Breast epithelium (tissue), 4 donors: ENCODE results near the gene CD99. TPM values are rescaled to one million over a fixed set of nuclear protein-coding genes. Genes with fewer than 3 reads are reported as not detected.
A peak's percentile ranks its signal among the peaks of the same experiment; 100 is the strongest.

Experiments used
- DNase-seq, 2 donors: peaks; one replicate each; pipeline ENCODE4 v3.0.0-alpha.2; 2019; ENCODE audit warnings: low spot score in 2 of 2
- H3K27ac ChIP-seq, 2 donors: fragments of 200-600 bp; sonication (generic) in 1 of 2; one replicate each; pipeline ENCODE4 v1.5.1; 2016 to 2019; ENCODE audit warnings: mild to moderate bottlenecking in 1 of 2
- H3K27me3 ChIP-seq, 2 donors: fragments of 200-600 bp; sonication (generic) in 1 of 2; one replicate each; pipeline versions ENCODE4 v1.5.1 to v1.6.0; 2017 to 2019; ENCODE audit warnings: control low read depth in 1 of 2, mild to moderate bottlenecking in 1 of 2
- H3K36me3 ChIP-seq: fragments of 200-600 bp; one replicate; pipeline ENCODE4 v1.5.1; 2019
- H3K4me1 ChIP-seq, 2 donors: fragments of 200-600 bp; sonication (generic); one replicate each; pipeline ENCODE4 v1.5.1; 2016 to 2019; ENCODE audit warnings: control low read depth in 1 of 2
- H3K4me3 ChIP-seq, 3 donors: fragments of 200-600 bp; sonication (generic); 1 replicate in 2 of 3; 2 replicates in 1 of 3; pipeline ENCODE4 v1.5.1; 2016 to 2019; ENCODE audit warnings: mild to moderate bottlenecking in 3 of 3, moderate library complexity in 2 of 3
- H3K9me3 ChIP-seq, 2 donors: fragments of 200-600 bp; sonication (generic) in 1 of 2; one replicate each; pipeline ENCODE4 v1.5.1; 2016 to 2019; ENCODE audit warnings: control low read depth in 1 of 2
- POLR2A ChIP-seq: fragments of 450-650 bp; IDR thresholded peaks from one replicate; pipeline ENCODE4 v1.6.1; 2016; ENCODE audit warnings: antibody characterized with exemption, mild to moderate bottlenecking, moderate library complexity
- POLR2AphosphoS5 ChIP-seq, 3 donors: sonication (generic); formaldehyde crosslinking; IDR thresholded peaks; one replicate each; pipeline ENCODE4 v1.6.1; 2017; ENCODE audit warnings: antibody characterized with exemption in 3 of 3
- intact Hi-C: fragments of 100-400 bp; cut with DNase I; formaldehyde crosslinking; loops from one replicate; pipeline ENCODE4 v1.15.1; 2023; ENCODE audit warnings: low total_unique reads
- total RNA-seq, 3 donors: library from RNA; depleted of rRNA; stranded (reverse); fragments of >200 nt; gene quantifications; one replicate each; pipeline ENCODE4 v1.1.0, GENCODE V29; 2016
- TF ChIP-seq, protein P1 (sequence below), 3 donors: fragments of 450-650 bp; IDR thresholded peaks; one replicate each; pipeline ENCODE4 v1.5.1; 2016 to 2017; ENCODE audit warnings: antibody characterized with exemption in 3 of 3, mild to moderate bottlenecking in 3 of 3, moderate library complexity in 3 of 3

Gene CD99
- total RNA-seq, 3 donors from 2014 or later: 96.3 to 536 (median 142) TPM

DNA sequence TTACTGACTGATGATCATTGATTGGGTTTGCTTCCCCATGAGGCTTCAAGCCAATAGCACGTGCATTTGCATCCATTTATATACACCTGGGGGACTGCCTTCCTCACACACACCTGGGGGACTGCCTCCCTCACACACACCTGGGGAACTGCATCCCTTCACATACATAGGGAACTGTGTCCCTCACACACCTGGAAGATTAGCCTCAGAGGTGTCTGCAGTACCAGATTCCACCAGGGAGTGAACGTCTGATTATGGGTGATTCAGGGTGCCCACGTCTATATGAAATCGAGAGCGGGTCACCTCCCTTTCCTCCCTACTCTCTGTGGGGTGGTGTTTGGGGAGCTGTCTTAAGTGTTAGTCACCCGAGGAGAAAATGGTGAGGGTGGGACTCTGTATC is 16.9 kb downstream of the CD99 start:
- no peak for DNase-seq
- TF ChIP-seq POLR2A (no peak), POLR2AphosphoS5 (IDR thresholded peaks at IDR 0.05) (no peak)
- TF ChIP-seq, protein P1, sequence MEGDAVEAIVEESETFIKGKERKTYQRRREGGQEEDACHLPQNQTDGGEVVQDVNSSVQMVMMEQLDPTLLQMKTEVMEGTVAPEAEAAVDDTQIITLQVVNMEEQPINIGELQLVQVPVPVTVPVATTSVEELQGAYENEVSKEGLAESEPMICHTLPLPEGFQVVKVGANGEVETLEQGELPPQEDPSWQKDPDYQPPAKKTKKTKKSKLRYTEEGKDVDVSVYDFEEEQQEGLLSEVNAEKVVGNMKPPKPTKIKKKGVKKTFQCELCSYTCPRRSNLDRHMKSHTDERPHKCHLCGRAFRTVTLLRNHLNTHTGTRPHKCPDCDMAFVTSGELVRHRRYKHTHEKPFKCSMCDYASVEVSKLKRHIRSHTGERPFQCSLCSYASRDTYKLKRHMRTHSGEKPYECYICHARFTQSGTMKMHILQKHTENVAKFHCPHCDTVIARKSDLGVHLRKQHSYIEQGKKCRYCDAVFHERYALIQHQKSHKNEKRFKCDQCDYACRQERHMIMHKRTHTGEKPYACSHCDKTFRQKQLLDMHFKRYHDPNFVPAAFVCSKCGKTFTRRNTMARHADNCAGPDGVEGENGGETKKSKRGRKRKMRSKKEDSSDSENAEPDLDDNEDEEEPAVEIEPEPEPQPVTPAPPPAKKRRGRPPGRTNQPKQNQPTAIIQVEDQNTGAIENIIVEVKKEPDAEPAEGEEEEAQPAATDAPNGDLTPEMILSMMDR (IDR thresholded peaks at IDR 0.05): no peak
- intact Hi-C loops: no loop called here
- Histone ChIP-seq H3K36me3 (no peaks in the 10 kb centered on the region), H3K9me3 (no peaks in the 10 kb centered on the region), H3K4me3 (no peak overlapping the region), H3K27ac (peak overlapping the region; percentile 43 to 52), H3K27me3 (no peaks in the 10 kb centered on the region), H3K4me1 (peaks cover 0 to 5% of the 10 kb centered on the region in 2 donors)

GRCh38 chrX:2708592-2709188 is 17.6 kb downstream of the CD99 start:
- Histone ChIP-seq H3K27ac (peak overlapping the region; percentile 29 to 43), H3K36me3 (no peaks in the 10 kb centered on the region), H3K27me3 (no peaks in the 10 kb centered on the region), H3K9me3 (no peaks in the 10 kb centered on the region), H3K4me1 (peaks cover 0 to 5% of the 10 kb centered on the region in 2 donors), H3K4me3 (no peak overlapping the region)
- TF ChIP-seq POLR2A (no peak), POLR2AphosphoS5 (IDR thresholded peaks at IDR 0.05) (no peak)
- TF ChIP-seq, protein P1 (IDR thresholded peaks at IDR 0.05): no peak
- intact Hi-C loops: no loop called here
- DNase-seq: no peak

DNA sequence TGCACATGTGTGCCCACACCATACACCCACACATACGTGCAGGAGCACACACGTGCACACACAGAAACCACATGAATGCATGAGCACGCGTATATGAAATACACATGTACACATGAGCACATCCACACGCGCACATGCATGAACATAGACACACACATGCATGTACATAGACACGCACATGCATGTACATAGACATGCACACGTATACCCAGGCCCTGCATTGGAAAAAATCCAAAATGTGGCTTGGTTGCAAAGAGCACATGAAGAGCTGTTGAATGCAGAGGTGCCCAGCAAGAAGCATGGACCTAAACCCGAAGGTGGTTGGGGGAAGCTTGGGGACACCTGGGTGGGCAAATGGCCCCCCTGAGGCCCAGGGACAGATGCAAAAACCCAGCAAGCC is 18.5 kb downstream of the CD99 start:
- intact Hi-C loops: no loop called here
- H3K36me3 ChIP-seq: no peaks in the 10 kb centered on the region
- no peak for TF ChIP-seq POLR2A
- TF ChIP-seq POLR2AphosphoS5 (IDR thresholded peaks at IDR 0.05): no peak
- H3K4me3 ChIP-seq: no peak overlapping the region
- H3K27ac ChIP-seq: peak overlapping the region; percentile 45 to 61
- no peaks in the 10 kb centered on the region for H3K9me3 ChIP-seq
- H3K27me3 ChIP-seq: no peaks in the 10 kb centered on the region
- DNase-seq: no peak
- peaks cover 0 to 5% of the 10 kb centered on the region in 2 donors for H3K4me1 ChIP-seq

- no peak for TF ChIP-seq POLR2AphosphoS5 (IDR thresholded peaks at IDR 0.05)
- Histone ChIP-seq H3K9me3 (no peaks in the 10 kb centered on the region), H3K4me1 (peaks cover 0 to 5% of the 10 kb centered on the region in 2 donors), H3K36me3 (no peaks in the 10 kb centered on the region), H3K27ac (peak overlapping the region; percentile 70 to 75), H3K27me3 (no peaks in the 10 kb centered on the region), H3K4me3 (peak overlapping the region in 2 of 3 donors; percentile 11 to 47)
- intact Hi-C loops: no loop called here
- no peak for DNase-seq
These were observed 19.1 kb downstream of the CD99 start for GRCh38 chrX:2710041-2710840.

- H3K27me3 ChIP-seq: no peaks in the 10 kb centered on the region
- intact Hi-C loops: no loop called here
- no peaks in the 10 kb centered on the region for H3K9me3 ChIP-seq
- no peak overlapping the region for H3K27ac ChIP-seq
- no peak overlapping the region for H3K4me3 ChIP-seq
- no peak for DNase-seq
- TF ChIP-seq, protein P1 (IDR thresholded peaks at IDR 0.05): no peak
- TF ChIP-seq POLR2AphosphoS5 (IDR thresholded peaks at IDR 0.05) (no peak), POLR2A (no peak)
- no peaks in the 10 kb centered on the region for H3K36me3 ChIP-seq
- H3K4me1 ChIP-seq: peaks cover 0 to 5% of the 10 kb centered on the region in 2 donors
These were observed 20.3 kb downstream of the CD99 start for GRCh38 chrX:2711441-2711840.

- intact Hi-C loops: no loop called here
- H3K27ac ChIP-seq: no peak overlapping the region
- no peaks in the 10 kb centered on the region for H3K27me3 ChIP-seq
These were observed 21.3 kb downstream of the CD99 start for GRCh38 chrX:2712428-2712827.

More at GRCh38 chrX:2712428-2712827, 21.3 kb downstream of the CD99 start:
- no peaks in the 10 kb centered on the region for H3K9me3 ChIP-seq
- peaks cover 0 to 5% of the 10 kb centered on the region in 2 donors for H3K4me1 ChIP-seq
- no peak for DNase-seq
- H3K4me3 ChIP-seq: no peak overlapping the region
- TF ChIP-seq, protein P1 (IDR thresholded peaks at IDR 0.05): no peak
- TF ChIP-seq POLR2AphosphoS5 (IDR thresholded peaks at IDR 0.05) (no peak), POLR2A (no peak)
- H3K36me3 ChIP-seq: no peaks in the 10 kb centered on the region
